ENCODE data around the gene FHDC1.

DNA sequence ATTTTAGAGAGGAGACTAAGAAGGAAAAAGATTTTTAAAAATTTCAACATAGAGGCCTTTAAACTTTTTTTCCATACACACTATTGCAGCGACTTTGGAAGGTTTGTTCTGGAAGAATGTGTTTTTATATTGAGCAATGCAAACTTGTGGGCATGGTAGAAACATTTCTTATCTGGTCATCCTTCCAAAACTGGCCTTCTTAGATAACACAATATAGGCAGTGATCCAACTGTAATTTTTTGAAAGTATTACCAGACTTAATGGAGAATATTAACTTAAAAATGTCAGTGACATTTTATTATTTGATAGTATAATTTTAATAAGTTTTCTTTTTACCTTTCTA is 25.6 kb downstream of the FHDC1 start:
- TF ChIP-seq POLR2AphosphoS5 (IDR thresholded peaks at IDR 0.05; ENCODE audit: low read depth, low read length) (no peak), TAF1 (IDR thresholded peaks at IDR 0.05; ENCODE audit: borderline replicate concordance, low read depth, low read length) (no peak)
